PC-3 (cell line): ENCODE measurements around the gene LGALS7B. TPM values are rescaled to one million over a fixed set of nuclear protein-coding genes. Genes with fewer than 3 reads are reported as not detected.

Source experiments
- ATAC-seq: fragments of 200-7000 bp; cut with Tn5 transposase; 2 replicates; pipeline ENCODE4 v1.9.1; 2020; ENCODE audit warnings: mild to moderate bottlenecking, moderate library complexity
- BruUV-seq: library from RNA; stranded (reverse); fragments of 400-500 nt; replicated peaks from 2 replicates; lab custom pipeline; 2021; lab: Mats Ljungman, UMichigan
- CTCF ChIA-PET: fragments of 300-600 bp; sonication (Branson Sonifier 250); formaldehyde crosslinking; loops from one replicate; lab custom pipeline; 2022; ENCODE audit warnings: antibody characterized with exemption; lab: Charles Lee
- POLR2A ChIA-PET: fragments of 300-600 bp; sonication (Branson Sonifier 250); formaldehyde crosslinking; loops from one replicate; lab custom pipeline; 2022; ENCODE audit warnings: antibody characterized with exemption; ENCODE audit not compliant: unreplicated experiment; lab: Charles Lee
- DNase-seq: peaks from one replicate; pipeline ENCODE4 v3.0.0-alpha.2; 2015
- H2AFZ ChIP-seq: fragments of 300-600 bp; sonication (generic); 2 replicates; pipeline ENCODE4 v1.6.0; 2016; ENCODE audit warnings: antibody characterized with exemption, low read length
- H3F3A ChIP-seq: fragments of 300-600 bp; sonication (generic); one replicate; pipeline ENCODE4 v1.6.0; 2017; ENCODE audit warnings: antibody characterized with exemption, low read length, control low read depth, mild to moderate bottlenecking; ENCODE audit not compliant: unreplicated experiment
- H3K27ac ChIP-seq: fragments of 300-600 bp; sonication (generic); 2 replicates; pipeline ENCODE4 v1.5.1; 2016; ENCODE audit warnings: mild to moderate bottlenecking, low read length
- H3K27me3 ChIP-seq: fragments of 300-600 bp; sonication (generic); 2 replicates; pipeline ENCODE4 v1.6.1; 2016; ENCODE audit warnings: low read length, mixed read lengths
- H3K36me3 ChIP-seq: fragments of 300-600 bp; sonication (generic); 2 replicates; pipeline ENCODE4 v1.6.1; 2016; ENCODE audit warnings: low read depth, mixed run types, low read length, mixed read lengths
- H3K4me1 ChIP-seq: fragments of 300-600 bp; sonication (generic); 2 replicates; pipeline ENCODE4 v1.5.1; 2016; ENCODE audit warnings: low read length; ENCODE audit not compliant: insufficient read depth
- H3K4me2 ChIP-seq: fragments of 300-600 bp; sonication (generic); 2 replicates; pipeline ENCODE4 v1.6.0; 2016; ENCODE audit warnings: low read length
- H3K4me3 ChIP-seq: fragments of 300-600 bp; sonication (generic); 2 replicates; pipeline ENCODE4 v1.5.1; 2016; ENCODE audit warnings: mild to moderate bottlenecking, low read length, mixed read lengths
- H3K79me2 ChIP-seq: fragments of 300-600 bp; sonication (generic); 2 replicates; pipeline ENCODE4 v1.6.1; 2017; ENCODE audit warnings: low read length, mixed read lengths
- H3K9ac ChIP-seq: fragments of 300-600 bp; sonication (generic); 2 replicates; pipeline ENCODE4 v1.6.0; 2016; ENCODE audit warnings: mild to moderate bottlenecking, low read length
- H3K9me2 ChIP-seq: fragments of 300-600 bp; sonication (generic); replicated peaks from 2 replicates; pipeline ENCODE4 v1.6.1; 2016; ENCODE audit warnings: mixed run types, low read length, mixed read lengths
- H3K9me3 ChIP-seq: fragments of 300-600 bp; sonication (generic); 2 replicates; pipeline ENCODE4 v1.6.1; 2016; ENCODE audit warnings: low read length, mixed read lengths
- H4K20me1 ChIP-seq: fragments of 300-600 bp; sonication (generic); 2 replicates; pipeline ENCODE4 v1.6.1; 2016; ENCODE audit warnings: low read length, mixed read lengths
- CTCF ChIP-seq: fragments of 300-600 bp; sonication (generic); conservative IDR thresholded peaks from 2 replicates; pipeline ENCODE4 v1.5.1; 2017; ENCODE audit warnings: antibody characterized with exemption, low read depth, mild to moderate bottlenecking, low read length
- EZH2 ChIP-seq: fragments of 300-600 bp; sonication (generic); IDR thresholded peaks from one replicate; pipeline ENCODE4 v1.6.1; 2017; ENCODE audit warnings: antibody characterized with exemption, mild to moderate bottlenecking, low read length; ENCODE audit not compliant: unreplicated experiment
- EZH2phosphoT487 ChIP-seq: fragments of 300-600 bp; sonication (generic); IDR thresholded peaks from 2 replicates; pipeline ENCODE4 v1.6.1; 2018; ENCODE audit warnings: mild to moderate bottlenecking, antibody characterized with exemption, low read length, borderline replicate concordance
- intact Hi-C: fragments of 100-400 bp; cut with micrococcal nuclease; formaldehyde crosslinking; loops from 2 replicates; pipeline ENCODE4 v1.9.0; 2023
- total RNA-seq: library from RNA; depleted of rRNA; stranded (reverse); fragments of >200 nt; gene quantifications from 2 replicates; pipeline ENCODE4 v1.2.3, GENCODE V29; 2014

Gene LGALS7B
- total RNA-seq, 1 experiment from 2014 or later, result not detected

DNA sequence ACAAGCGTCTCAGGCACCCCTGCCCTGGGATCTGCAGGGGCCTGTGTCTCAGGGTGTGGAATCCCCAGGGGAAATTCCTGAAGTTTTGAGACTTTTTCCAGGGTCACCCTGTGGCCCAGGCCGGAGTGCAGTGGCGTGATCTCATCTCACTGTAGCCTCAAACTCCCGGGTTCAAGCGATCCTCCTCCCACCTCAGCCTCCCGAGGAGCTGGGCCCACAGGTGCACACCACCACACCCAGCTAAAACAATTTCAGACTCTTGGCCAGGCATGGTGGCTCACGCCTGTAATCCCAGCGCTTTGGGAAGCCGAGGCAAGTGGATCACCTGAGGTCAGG lies 48.8 kb upstream of the LGALS7B start:
- no peaks in the 10 kb centered on the region for H3K36me3 ChIP-seq
- CTCF ChIA-PET, result no interaction called here

DNA sequence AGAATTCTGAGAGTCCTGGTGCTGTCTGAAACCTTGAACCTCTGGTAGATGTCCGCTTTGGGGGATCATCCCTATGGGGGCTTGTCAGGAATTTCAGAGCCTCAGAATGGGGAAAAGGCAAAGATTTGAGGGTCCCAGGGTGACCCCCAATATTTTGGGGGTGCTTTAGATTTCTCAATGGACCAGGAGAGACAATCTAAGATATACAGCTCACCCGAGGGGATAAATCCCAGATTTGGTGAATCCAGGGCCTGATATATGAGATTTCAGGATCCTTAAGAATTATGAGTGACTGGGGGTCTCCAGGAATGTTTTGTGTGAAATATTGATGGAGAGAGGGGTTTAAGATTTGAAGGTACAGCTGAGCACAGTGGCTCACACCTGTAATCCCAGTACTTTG lies 48.1 kb upstream of the LGALS7B start:
- Histone ChIP-seq H2AFZ (no peak overlapping the region), H3K79me2 (no peaks in the 10 kb centered on the region), H3K4me2 (no peak overlapping the region), H4K20me1 (no peaks in the 10 kb centered on the region), H3K27me3 (no peaks in the 10 kb centered on the region), H3K9me3 (no peaks in the 10 kb centered on the region), H3K4me3 (no peak overlapping the region), H3K9me2 (no peaks in the 10 kb centered on the region), H3K9ac (no peak overlapping the region), H3K27ac (no peak overlapping the region), H3F3A (no peaks in the 10 kb centered on the region), H3K4me1 (no peaks in the 10 kb centered on the region; the same call in 1 of the 2 replicates), H3K36me3 (no peaks in the 10 kb centered on the region)
- CTCF ChIA-PET, result no interaction called here
- POLR2A ChIA-PET, result no interaction called here
- TF ChIP-seq EZH2phosphoT487 (no peak), CTCF (no peak), EZH2 (no peak)
- intact Hi-C loops, result no loop called here
- DNase-seq, result no peak
- no TSS peak for BruUV-seq
- ATAC-seq, result no peak

More for the DNA sequence above, 48.8 kb upstream of the LGALS7B start:
- DNase-seq, result no peak
- Histone ChIP-seq H3K4me3 (no peak overlapping the region), H3K4me1 (peaks cover 1% of the 10 kb centered on the region; the same call in 1 of the 2 replicates), H3K9me3 (no peaks in the 10 kb centered on the region), H3K27me3 (no peaks in the 10 kb centered on the region), H3K27ac (no peak overlapping the region), H3F3A (no peaks in the 10 kb centered on the region), H3K9ac (no peak overlapping the region), H4K20me1 (no peaks in the 10 kb centered on the region), H3K4me2 (no peak overlapping the region), H3K79me2 (no peaks in the 10 kb centered on the region), H2AFZ (no peak overlapping the region), H3K9me2 (no peaks in the 10 kb centered on the region)
- no TSS peak for BruUV-seq
- no peak for TF ChIP-seq CTCF
- no peak for TF ChIP-seq EZH2
- no peak for TF ChIP-seq EZH2phosphoT487
- POLR2A ChIA-PET, result no interaction called here
- ATAC-seq, result no peak
- intact Hi-C loops, result no loop called here

DNA sequence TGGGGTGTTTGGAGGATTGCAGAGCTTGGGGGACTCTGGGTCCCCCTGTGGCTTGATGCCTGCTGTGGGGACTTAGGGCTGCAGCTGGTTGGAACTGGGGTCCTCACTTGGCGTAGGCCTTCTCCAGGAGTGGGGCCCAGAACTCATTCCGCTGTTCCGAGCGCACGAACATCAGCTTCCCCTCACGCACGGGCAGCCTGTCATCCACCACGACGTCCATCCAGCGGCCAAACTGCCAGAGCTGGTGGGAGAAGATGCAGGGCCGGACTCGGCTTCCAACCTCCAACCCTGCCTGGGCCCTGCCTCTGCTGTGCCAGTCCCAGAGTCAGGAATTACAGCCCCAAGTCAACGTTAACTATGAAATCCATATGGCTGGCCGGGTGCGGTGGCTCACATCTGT lies 47.3 kb upstream of the LGALS7B start:
- Histone ChIP-seq H3K9me2 (no peaks in the 10 kb centered on the region), H3K79me2 (no peaks in the 10 kb centered on the region), H2AFZ (no peak overlapping the region), H3K4me3 (no peak overlapping the region), H3F3A (no peaks in the 10 kb centered on the region), H3K9ac (no peak overlapping the region), H3K9me3 (no peaks in the 10 kb centered on the region), H4K20me1 (no peaks in the 10 kb centered on the region), H3K27me3 (no peaks in the 10 kb centered on the region), H3K4me1 (no peaks in the 10 kb centered on the region; the same call in 1 of the 2 replicates), H3K36me3 (no peaks in the 10 kb centered on the region), H3K27ac (no peak overlapping the region), H3K4me2 (no peak overlapping the region)
- POLR2A ChIA-PET, result no interaction called here
- intact Hi-C loops, result no loop called here
- CTCF ChIA-PET, result no interaction called here
- no TSS peak for BruUV-seq
- DNase-seq, result no peak
- TF ChIP-seq EZH2 (no peak), CTCF (no peak), EZH2phosphoT487 (no peak)
- no peak for ATAC-seq
